AG20443 (cell line): Measurements from ENCODE around the gene SBF1.

Experiments used
- DNase-seq: peaks from one replicate; pipeline ENCODE4 v3.0.0; 2012; ENCODE audit warnings: low spot score, mixed read lengths

Gene SBF1

DNA sequence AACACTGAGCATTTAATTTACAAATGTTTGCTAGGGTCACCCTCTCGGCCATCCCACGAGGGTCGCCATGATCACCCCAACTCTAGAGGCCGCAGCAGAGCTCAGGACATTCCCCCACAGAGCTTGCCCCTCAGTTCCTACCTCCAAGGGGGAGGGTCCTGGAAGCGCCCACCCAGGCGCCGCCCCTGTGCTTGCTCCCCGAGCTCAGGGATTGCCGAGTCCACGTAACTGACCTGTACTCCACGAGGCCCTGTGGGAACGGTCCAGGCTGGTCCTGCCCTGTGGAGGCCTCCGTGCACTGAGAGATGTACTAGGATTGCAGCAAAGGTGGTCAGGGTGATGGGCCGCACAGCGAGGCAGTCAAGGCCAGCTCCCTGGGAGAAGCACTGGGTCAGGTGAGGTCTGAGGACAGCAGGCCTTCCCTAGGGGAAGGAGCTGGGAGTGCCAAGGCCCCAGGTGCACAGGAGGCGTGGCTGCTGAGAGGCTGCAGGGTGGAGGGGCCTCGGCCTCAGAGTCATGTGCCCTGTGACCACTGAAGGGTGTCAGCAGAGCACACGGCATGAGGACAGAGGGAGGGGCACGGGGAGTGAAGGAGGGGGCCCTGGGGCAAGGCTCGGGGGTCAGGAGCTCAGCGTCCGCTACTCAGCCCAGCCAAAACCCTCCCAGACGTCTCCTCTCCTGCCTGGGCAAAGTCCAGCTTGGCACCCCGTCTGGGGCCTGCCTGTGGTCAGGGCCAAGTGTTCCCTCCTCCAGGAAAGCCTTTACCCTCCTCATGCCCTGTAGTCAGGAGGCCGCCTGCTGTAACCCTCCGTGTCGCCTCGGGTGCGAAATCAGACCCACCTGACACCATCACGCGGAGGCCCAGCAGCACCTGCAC lies 9.4 kb upstream of the SBF1 start:
- no peak for DNase-seq

DNA sequence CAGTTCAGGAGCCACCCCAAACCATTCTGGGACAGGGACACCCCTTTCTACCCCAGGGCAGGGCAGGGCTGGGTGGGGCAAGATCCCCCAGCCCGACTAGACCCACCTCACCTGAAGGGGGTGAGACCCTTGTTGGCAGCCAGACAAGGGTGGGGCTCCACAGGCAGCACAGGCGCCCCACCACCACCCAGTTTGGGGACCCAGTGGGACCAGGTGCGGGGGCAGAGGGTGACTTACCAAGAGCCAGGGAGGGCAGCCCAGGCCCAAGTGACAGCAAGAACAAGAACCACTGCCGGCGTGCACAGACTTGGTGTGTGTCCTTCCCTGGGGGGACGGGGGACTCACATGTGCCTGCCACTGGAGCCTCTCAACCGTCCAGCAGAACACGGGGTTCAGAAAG lies 8.7 kb upstream of the SBF1 start:
- DNase-seq = no peak

DNA sequence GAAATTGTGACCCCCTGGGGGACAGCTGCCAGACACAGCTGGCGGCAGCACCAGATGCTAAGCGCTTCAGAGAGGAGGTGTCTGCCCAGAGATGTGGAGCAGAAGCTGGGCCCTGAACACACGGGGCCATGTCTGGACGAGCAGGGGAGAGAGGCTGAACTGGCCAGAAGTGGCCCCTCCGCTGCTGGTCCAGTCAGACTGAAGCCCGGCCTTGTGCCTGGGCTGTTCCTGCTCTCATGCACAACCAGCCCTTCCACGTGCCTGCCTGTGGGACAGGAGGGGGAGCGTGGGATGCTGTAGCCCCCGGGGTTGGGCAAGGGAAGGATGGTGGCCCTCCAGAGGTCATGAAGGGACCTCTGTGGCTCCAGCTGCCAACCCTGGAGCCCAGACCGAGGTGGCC lies 8.3 kb upstream of the SBF1 start:
- no peak for DNase-seq

DNA sequence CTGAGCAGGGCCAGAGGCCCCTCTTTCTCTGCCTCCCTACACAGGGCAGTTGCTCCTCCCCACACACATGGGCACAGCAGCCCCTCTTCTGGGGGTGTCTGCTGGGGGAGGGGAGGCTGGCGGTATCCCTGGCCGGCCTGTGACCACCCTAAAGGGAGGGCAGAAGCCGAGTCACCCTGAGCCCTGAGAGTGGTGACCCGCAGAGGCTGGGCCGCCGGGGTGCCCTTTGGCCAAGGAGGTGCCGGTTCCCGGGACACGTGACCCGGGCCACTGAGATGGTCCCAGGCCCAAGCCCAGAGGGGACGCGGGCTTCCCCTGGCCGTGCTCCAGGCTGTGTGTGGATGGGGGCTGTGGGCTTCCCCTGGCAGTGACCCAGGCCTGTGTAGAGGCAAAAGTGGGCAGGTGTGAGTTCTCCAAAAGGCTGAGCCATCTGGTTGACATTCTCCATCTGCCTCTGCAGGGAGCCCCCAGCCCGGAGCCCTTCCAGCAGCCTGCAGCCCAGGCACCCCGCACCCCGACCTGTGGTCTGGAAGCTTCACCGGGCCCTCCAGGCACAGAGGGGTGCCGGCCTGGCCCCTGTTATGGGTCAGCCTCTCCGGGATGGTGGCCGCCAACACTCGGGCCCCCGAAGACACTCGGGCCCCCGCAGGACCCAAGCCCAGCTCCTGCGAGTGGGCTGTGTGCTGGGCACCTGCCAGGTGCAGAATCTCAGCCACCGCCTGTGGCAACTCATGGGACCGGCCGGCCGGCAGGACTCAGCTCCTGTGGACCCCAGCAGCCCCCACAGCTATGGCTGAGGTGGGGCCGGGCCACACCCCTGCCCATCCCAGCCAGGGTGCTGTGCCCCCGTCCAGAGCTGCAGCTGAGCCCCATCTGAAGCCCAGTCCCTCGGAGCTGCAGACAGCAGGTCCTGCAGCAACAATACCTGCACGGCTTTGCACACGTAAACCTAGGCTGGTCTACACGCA lies 7.6 kb upstream of the SBF1 start:
- no peak for DNase-seq

DNA sequence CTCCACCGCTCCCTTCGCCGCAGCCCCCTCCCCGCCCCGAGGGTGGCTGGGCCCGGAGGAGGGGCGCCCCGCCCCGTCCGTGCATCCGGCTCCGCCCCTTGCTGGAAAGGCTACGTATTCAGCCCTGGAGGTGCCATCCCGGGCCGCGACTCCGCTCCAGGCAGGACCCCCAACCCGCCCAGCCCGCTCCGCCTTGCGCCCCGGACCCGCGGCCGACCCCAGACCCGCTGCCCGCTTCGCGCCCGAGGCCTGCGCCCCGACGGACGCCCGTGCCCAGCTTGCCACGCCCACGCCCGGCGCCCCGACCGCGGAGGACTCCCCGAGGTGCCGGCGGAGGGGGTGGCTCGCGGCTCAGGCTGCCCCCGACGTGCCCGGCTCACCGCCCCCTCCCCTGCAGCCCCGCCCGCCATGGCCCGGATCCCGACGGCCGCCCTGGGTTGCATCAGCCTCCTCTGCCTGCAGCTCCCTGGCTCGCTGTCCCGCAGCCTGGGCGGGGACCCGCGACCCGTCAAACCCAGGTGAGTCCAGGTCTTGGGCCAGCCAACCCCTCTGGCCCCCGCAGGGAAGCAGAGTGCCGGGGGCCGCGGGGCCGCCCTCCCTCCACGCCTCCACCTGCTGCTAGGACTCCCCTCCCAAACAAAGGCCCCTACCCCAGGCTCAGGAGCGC lies 6.7 kb upstream of the SBF1 start, which contains the start of gene ADM2:
Gene ADM2 (plus strand): TSS at position 104 of the 667 bp plus-strand sequence. CDS start 305 bp downstream, at position 409.
- DNase-seq = peak; percentile 80

DNA sequence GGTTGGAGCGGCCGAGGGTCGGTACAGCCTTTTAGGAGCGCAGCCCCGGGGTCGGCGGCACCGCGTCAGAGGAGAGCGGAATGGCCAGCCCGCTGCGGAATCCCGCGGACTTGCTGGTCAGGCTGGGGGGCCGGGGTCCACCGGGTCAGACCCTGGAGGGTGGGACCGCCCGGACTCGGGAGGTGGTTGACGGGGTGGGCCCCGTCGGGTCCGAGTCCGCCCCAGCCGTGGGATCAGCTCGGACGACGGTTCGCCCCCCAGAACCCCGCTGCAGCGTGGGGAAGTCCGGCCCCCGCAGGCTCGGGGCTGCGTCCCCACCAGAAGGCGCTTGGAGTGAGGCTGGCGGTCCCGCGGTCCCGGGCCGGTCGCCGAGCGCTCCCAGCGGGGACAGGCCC lies 6.2 kb upstream of the SBF1 start:
- DNase-seq = no peak

DNA sequence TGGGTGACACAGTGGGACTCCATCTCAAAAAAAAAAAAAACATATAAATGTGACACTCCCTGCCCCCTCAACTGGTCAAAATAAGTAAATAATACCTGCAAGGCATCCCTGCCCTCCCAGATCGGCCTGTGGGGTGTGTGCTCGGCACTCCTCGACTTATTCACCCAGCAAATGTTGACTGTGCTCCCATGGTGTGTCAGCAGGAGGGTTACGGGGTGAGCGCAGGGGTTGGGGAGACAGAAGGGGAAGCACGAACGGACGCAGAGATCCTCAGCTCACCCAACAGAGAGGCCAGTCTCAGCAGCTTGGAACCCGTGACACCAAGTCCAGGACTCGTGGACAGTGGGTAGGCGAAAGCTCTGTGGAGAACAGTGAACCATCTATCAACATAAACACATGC lies 4.9 kb upstream of the SBF1 start:
- DNase-seq = no peak

DNA sequence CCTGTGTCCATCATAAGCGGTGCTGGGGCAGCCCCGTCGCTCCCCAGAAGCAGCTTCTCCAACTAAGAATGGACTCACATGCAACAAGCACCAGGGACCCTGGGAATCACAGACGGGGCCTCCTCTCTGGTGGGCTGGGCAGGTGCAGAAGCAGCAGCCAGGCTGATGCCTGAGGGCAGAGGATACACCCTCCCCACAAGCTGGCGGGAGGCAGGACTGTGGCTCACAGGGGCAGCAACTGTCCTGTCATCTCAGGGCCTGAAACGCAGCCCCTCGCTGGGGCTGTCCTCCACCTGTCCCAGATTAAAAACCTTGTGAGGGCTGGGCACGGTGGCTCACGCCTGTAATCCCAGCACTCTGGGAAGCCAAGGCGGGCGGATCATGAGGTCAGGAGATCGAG lies 3.1 kb upstream of the SBF1 start:
- DNase-seq = no peak

DNA sequence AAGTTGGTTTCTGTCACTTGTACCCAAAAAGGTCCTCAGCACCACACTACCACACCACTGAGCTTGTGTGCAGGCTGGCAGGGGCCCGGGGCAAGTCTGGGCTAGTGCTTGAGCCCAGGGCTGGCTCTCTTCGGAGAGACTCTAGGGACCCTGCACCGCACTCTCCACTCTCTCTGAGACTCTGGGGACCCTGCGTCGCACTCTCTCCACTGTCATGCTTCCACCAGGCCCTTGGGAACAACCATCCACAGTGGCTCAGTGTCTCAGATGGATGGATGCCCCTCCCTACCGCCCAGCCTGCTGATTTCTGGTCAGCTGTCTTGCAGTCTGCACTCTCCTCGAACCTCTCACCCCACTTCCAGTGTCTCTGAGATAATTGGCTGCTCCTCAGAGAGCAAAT lies 2.0 kb upstream of the SBF1 start:
- no peak for DNase-seq

DNA sequence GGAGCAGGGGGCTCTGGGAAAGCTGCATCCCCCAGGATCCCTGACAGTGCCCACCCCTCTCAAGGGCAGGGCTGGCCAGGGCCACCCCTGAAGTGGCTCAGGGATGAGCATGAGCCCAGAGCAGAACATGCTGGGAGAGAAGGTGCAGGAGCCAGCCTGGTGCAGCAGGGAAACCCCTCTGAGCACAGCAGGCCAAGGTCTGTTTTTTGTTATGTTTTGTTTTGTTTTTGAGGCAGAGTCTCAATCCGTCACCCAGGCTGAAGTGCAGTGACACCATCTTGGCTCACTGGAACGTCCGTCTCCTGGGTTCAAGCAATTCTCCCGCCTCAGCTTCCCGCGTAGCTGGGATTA lies 792 bp upstream of the SBF1 start:
- DNase-seq = no peak

DNA sequence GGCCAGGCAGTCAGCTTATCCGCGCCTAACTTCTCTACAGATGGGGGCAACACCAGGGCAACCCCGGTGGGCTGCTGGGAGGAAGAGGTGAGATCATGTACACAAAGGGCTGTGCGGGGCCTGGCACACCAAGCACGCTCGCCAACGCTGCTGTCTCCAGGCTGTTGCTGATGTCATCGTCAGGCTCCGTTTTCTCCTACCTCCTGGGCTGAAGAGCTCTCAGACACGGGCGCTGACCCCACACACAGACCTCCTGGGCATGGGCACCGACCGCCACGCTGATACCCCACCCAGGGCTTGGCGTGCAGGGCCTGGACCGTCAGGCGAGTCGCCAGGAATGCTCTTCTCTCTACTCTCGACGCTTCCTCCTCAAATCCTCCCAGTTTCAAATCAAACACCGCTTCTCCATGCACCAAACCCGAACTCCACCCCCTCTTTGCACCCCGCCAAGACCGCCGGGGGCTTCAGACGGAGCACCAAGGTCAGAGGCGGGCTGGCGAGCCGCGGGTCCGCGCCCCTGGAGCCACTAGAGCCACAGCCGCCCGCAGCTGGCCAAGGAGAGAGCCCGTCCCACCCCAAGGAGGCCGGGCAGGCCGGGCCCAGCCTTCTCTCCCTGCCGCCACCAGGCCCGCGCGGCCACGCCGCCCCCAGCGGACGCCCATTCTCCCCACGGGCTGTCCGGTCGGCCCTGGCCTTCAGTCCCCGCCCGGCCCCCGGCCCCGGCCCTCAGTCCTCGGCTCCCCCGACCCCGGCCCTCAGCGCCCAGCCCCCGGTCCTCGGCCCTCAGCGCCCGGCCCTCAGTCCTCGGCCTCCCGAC lies 772 bp downstream of the SBF1 start:
- DNase-seq = peak; percentile 84

DNA sequence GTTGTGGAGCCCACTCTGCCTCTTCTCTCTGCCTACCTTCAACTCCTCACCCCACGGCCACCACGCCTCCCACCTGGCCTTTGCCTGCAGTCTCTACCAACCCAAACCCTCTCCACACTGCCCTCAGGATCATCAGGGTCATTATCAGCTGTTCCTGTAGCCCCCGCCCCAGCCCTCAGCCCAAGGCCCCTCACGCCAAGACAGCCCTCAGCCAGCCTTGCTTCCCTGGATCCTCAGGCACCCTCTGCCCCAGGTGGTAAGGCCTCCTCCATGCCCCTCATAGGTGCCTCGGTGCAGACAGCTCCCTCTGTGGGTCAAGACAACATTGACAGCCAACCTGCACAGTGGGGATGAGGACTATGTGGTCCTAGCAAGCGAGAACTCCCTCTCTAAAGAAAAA lies 1.7 kb downstream of the SBF1 start:
- DNase-seq = no peak

DNA sequence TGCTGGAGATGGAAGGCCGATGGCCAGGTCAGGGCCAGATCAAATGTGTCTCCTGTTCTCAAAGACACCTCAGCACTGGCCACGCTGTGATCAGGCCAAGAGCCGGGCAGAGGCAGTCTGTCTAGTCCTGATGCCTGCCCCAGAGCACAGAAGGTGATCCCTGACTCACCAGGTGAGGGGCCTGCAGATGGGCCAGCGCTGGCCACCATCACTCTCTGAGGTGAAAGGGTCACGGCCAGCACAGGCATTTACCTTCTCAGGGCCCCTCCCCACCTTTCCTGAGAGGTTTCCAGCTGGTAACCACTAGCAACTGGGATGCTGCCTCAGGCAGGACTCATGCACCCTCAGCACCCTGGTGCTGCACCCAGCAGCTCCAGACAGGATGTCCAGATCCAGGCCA lies 2.9 kb downstream of the SBF1 start:
- DNase-seq = no peak

DNA sequence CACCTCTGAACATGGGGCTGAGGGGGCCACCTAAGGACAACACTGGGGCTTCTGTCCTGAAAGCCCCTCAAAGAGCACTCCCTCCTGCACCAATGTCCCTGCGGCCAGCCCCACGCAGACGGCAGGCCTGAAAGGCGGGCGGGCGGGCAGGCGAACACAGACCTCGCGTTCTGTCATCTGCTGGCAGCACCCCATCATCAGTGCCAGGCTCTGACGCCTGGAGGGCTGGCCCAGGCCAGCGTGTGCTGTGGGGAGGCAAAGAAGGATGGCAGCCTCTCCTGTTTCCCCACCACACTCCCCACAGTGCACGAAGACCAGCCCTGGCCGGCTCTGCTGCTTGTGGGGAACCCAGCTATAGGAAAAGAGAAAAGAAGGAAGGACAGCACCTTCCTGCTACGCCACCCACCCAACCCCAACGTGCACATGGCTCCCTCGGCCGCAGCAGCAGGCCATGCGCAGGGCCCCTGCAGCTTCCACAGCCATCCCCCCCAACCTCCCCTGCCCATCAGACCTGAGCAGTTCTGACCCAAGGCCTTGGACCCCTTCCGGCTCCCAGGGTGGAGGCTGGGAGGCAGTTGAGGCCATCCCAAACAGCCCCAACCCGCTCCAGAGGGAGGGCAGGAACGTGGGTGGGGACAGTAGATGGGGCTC lies 3.5 kb downstream of the SBF1 start:
- DNase-seq = no peak

DNA sequence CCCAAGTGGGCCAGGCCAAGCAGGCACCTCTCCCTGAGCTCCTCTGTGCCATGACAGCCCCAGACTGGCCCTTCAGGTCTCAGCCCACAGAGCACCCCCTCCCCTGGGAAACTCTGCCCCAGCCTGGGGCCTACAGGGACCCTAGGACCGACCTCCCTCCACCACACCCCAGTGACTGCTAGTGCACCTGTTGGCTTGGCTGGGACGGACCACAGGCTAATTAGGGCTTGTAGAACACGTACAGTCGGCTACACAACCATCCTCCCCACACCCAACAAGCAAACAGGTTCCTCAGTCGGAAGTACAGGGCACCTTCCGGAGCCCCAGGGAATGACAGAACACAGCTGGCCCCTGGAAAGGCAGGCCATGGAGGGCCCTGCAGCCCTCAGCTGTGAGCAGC lies 4.3 kb downstream of the SBF1 start:
- DNase-seq = no peak

DNA sequence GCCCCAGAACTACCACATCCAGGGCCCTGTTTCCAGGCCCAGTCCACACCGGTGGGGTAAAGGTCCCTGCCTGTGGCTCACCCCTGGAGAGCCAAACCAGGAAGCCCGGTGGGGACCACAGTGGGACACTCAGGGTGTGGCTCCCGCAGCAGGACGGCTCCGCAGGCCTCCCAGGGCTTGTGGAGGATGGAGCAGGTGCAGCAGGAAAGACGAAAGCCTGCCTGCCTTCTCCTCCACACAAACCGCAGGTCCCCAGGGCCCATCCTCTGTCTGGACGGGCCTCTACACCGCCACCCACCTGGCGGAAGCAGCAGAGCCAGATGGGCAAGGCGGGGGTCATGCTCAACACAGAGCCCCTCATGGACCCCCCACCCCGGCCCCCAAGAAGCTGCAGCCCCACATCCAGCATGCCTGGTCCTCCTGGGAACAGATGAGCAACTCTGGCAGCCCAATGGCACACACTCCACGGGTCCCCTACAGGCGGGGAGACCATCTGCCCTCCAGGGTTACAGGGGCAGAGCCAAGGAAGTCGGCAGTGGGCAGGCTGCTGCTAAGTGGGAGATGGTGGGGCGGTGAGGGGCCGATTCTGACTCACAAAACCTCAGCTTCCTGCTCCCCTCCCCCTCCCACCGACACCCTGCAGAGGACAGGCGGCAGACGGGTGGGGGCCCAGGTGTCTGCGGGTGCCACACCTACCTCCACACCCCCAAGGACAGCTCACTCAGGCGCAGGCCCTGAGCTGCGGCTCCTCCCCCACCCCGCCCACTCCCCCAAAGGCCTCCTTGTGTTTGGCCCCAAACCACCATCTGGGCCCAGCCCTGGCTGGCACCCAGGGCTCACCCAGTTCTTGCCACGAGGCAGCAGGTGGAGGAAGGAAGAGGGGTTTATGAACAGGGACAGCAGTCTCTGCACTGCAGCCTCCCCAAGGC lies 5.2 kb downstream of the SBF1 start:
- no peak for DNase-seq

DNA sequence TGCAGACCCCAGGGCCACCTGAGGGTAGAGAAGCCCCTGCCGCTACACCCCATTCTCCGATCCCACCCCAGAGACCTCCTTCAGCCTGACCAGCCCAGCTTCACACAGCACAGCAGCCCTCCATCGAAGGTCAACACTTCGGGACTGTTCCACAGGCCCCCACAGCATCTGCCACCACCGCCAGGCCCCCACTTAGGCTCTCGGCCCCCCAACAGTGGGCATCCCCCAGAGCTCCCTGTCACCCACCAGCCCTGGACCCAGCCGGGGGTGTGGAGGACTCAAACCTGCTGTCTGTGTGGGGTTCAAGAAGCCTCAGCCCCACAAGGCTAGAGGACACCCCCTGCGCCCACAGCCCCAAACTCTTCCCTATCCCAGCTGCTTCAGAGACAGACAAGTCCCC lies 6.2 kb downstream of the SBF1 start:
- DNase-seq = no peak

DNA sequence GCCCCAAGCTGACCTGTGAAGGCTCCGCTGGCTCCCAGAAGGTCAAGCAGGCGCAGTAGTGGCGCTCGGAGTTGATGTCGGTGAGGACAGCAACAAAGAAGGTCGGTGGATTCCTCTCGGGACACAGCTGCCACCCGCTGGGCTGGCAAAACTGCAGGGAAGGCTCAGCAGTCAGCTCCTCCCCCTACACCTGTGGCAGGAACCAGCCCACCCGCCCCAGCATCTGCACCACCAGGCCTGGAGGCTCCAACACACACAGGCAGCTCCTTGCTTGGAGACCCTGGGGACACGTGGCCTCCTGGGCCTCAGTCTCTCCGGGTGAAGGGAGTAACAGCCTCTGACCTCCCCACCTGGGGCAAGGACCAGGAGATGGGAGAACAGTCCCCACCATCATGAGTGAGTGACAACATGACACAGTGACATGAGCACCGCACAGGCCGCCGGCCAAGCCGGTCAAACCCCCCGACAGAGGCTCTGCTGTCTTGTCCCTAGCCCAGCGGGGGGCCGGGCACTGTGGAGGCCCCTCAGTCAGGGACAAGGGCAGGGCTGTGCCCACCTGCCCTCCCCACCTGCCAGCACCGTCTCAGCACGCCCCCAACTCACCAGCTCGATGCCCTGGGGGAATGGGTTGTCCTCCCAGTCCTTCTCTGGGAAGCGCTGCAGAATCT lies 6.9 kb downstream of the SBF1 start:
- no peak for DNase-seq

DNA sequence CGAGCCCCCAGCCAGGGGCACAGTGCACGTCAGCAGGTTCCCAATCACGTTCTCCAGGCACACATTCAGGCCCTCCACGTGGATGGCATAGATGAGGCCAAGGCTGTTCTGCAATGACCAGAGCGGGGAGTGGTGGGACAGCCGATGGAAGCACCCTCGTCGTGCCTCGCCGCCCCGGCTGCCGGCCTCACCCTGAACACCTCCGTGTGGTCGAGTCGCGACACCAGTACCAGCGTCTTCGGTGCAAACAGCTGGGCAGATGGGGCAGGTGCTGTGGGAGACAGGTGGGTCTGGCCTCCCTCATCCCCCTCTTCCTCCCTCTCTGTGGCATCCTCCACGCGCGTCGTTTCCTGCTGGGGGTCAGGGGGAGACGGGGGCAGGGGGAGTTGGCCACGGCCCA lies 7.5 kb downstream of the SBF1 start:
- DNase-seq = no peak
